Measurements from ENCODE around the gene CEACAM4.
"Not testable (repeated sequence)": the region's sequence is repeated elsewhere in the genome, so short reads cannot be mapped to it uniquely, and the experiment has no call there.

The CEACAM4 gene

DNA sequence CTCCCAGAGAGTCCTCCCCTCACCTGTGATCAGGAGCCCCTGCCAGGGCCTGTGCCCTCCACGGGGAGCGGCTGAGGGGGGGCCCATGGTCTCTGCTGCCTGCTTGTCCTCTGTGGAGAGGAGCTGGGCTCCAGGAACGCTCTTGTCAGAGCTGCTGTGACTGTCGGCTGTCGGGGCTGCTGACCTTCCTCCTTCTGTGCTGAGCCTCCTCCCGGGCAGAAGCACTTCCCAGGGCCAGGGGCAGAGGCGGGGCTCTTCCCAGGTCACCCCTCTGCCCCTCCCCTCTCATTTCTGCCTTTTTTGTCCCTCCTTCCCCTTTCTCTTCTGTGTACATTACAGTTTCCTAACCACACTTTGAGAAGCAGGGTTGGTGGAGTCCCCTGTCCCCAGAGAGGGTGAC, at the start of gene CEACAM4:
Gene CEACAM4, minus strand, starts transcription at position 198 of the 400 bp plus-strand sequence. Its CDS starts 111 bp downstream, at position 87.
- no peak for DNase-seq

GRCh38 chr19:41671486-41671885, 44.6 kb upstream of the CEACAM4 start:
- DNase-seq: no peak

GRCh38 chr19:41670755-41671154, 43.9 kb upstream of the CEACAM4 start:
- no peak for DNase-seq

DNA sequence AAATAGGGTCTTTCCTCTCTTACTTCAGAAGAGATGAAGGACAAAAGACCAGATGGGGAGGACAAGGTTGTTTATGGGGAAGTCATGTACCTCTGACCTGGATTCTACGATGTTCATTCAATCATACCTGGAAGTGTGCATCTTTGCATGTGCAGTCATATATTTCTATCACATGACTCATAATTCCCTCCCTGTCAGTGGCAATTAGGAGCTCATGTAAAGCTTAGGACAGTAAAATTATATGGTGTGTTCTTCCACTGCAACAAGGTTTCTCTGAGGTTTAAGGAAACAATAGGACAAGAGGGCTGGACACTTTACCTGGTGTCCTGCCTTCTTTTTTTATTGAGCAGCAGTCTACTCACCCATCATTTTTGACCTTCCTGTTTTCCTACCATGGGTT, 41.4 kb upstream of the CEACAM4 start:
- no peak for DNase-seq

DNA sequence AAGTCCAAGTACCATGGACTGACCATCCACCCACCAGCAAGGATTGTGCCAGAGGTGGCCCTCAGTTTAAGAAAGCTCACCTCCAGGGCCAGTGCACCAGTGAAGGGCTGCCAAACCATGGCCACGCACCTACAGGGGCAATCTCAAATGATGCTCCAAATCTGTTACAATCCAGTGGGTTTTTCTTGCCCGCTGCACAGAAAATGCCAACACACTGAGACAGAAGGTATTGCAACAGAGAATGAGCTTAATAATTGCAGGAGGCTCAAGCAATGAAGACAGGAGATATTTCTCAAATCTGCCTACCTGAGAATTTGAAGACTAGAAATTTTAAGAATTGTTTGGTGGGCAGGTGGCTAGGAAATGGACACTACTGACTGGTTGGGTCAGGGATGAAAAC, 39.2 kb upstream of the CEACAM4 start:
- no peak for DNase-seq

GRCh38 chr19:41657157-41657556, 30.3 kb upstream of the CEACAM4 start:
- no peak for DNase-seq

- DNase-seq: not testable (repeated sequence)
Observed at GRCh38 chr19:41656756-41657155, 29.9 kb upstream of the CEACAM4 start.

DNA sequence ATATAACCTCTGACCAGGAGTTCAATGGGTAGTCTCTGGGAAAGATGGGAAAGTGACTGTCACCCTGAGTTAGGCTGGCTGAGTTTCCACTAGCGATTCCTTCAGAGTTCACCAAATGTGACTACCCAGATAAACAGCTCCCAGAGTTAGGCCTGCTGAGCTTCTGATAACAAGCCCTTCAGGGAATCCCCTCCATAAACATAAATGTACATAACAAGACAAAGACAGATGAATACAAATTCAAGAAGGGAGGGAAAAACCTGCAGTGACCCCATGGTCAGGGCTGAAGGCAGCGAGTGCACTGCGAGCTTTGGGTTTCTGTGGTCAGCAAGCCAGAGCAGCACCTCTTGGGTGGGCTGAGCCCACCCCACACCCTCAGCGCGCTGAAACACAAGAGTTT, 25.4 kb upstream of the CEACAM4 start:
- no peak for DNase-seq

DNA sequence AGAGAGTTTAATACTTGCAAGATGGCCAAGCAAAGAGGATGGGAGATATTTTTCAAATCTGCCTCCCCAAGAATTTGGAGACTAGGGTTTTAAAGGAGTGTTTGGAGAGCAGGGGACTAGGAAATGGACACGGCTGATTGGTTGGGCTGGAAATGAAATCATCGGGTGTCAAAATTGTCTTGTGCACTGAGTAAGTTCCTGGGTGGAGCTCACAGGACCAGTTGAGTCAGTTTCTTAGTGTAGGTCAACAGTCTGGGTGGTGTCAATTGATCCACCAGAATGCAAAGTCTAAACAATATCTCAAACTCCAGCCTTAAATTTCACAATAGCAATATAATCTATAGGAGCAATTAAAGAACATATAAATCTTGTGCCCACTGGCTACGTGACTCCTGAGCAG, 23.0 kb upstream of the CEACAM4 start:
- DNase-seq: no peak

DNA sequence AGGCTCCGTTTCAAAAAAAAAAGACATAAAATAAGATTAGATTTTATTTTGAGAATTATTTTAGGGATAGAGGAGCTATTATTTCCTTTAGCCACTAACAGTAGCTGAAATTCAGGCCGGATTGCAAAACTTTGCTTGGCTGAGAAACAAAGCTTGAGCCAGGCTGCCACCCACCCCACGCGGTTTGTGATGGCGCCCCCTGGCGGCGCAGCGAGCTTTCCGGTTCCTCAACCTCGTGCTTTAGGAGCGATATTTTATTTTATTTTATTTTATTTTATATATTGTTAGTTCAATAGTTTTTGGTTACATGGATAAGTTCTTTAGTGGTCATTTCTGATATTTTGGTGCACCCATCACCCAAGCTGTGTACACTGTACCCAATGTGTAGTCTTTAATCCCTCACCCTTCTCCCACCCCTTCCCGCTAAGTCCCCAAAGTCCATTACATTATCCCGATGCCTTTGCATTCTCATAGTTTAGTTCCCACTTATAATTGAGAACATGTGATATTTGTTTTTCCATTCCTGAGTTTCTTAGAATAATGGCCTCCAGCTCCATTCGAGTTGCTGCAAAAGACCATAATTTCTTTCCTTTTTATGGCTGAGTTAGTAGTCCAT, 19.8 kb upstream of the CEACAM4 start:
- DNase-seq: no peak

- DNase-seq: peak; percentile 32
Observed at GRCh38 chr19:41641879-41642485, 15.1 kb upstream of the CEACAM4 start.

DNA sequence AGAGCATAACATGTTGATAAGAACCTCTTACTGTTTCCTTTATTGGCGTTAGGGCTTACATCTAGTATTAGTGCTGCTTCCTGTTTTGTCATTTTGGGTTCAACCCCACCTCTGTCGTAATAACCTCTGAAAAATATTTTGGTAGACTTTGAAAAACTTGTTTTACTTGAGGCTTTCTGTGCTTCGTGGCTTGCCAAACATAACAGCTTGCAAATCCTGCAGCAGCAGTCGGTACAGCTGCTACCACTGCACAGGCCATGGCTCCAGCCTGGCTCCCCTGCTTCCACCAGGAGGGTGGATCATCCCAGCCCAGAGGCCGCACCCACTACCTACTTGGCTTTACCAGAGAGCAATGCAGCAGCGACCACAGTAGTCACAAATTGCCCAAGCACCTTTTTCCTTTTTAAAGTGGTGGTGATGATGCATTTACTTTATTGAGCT, 11.8 kb upstream of the CEACAM4 start:
- DNase-seq: no peak

DNA sequence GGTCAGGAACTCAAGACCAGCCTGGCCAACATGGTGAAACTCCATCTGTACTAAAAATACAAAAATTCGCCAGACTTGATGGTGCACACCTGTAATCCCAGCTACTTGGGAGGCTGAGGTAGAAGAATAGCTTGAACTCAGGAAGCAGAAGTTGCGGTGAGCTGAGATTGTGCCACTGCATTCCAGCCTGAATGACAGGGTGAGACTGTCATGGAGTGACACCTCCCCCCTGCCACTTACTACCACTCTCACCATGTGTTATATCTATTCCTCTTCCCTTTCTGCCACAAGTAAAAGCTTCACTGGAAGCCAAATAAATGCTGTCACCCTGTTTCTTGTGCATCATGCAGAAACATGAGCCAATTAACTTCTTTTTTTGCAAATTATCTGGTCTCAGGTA, 10.6 kb upstream of the CEACAM4 start:
- DNase-seq: no peak

DNA sequence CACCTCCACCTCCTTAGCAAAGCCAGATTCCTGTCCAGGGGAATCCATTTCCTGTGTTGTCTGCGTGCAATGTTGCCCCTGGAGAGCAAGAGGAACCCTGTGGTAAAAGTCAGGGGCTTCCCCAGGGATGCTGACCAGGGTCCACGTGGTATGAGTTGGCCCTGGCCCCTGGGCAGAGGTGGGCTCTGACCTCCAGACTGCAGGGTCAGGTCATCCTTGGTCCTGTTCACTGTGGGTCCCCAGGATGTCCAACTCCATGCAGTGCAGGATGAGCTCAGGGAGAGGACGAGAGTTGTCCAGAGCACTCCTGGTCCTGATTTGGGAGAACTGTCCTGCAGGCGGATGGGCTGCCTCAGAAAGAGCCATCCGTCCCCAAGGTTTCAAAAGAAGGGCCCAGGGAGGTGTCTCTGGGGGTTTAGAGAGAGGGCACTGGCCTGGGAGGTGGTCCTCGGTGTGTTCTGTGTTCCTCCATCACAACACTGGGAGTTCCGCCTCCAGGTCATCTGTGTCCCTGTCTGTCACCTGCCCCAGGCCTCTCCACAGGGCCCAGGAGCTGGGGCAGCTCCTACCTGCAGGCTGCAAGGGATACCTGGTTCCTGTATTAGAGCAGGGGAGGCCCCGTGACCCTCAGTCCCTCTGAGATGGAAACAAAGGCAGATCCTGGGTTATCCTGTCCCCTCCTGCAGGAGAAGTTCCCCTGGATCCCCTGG, 1.2 kb upstream of the CEACAM4 start:
- no peak for DNase-seq

- no peak for DNase-seq
Observed at GRCh38 chr19:41626278-41626677, 596 bp downstream of the CEACAM4 start.

DNA sequence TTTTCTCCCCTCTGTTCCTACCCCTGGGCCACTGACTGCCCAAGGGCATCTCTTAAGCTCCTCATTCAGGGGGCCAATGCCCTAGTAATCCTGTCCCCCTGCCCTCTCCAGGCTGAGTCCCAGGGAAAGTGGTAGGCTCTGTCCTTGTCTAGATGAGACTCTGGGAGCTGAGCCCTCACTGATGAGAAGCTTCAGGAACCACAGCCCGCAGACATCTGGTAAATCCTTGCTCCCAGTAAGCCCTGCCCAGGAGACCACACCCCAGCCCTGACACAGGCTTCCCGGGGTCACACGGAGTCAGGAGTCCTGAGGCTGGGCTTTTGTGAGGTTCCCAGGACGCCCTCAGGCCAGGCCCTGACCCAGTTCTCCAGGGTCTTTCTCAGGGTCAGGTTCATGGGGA, 1.9 kb downstream of the CEACAM4 start:
- DNase-seq: no peak

- DNase-seq: no peak
Observed at GRCh38 chr19:41624515-41624914, 2.4 kb downstream of the CEACAM4 start.

GRCh38 chr19:41623360-41623759, 3.5 kb downstream of the CEACAM4 start:
- no peak for DNase-seq

GRCh38 chr19:41621654-41622053, 5.2 kb downstream of the CEACAM4 start:
- DNase-seq: no peak

DNA sequence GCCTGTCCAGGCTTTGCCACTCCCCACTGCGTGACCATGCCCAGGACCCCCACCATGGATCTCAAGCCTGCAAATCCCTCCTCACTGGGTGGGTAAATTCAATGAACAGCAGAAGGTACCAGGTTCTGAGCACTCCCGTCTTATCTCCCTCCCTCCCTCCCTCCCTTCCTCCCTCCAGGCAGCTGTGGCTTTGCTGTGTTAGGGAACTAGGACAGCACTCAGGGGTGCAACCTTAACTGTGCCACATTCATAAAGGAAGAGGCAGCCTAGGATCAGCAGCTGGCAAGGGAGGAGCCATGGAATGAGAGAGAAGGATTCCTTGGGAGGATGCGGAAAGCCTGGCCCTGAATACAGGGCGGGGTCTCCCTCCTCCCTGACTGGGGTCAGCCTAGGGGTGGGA, 5.6 kb downstream of the CEACAM4 start:
- no peak for DNase-seq

DNA sequence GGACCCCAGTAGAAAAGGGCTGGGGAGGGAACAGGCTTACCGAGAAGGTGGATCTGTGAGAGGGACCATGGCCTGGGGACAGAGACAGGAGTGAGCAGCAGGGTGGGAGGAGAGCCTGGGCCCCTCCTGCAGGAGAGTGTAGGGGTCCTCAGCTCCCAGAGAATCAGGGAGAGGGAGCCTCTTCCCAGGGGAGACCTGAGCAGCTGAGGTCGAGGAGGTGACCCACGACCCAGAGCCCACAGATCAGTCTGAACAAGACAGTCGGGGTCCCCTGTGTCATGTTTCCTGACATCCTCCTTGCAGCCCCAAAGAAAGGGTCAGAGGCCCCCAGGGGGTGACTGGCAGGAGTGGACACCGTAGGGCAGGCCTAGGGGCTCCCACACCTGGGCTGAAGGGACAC, 6.7 kb downstream of the CEACAM4 start:
- DNase-seq: no peak

GRCh38 chr19:41619018-41619556, 7.8 kb downstream of the CEACAM4 start:
- no peak for DNase-seq

- DNase-seq: no peak
Observed at GRCh38 chr19:41617941-41618730, 8.7 kb downstream of the CEACAM4 start.
